RWPE2 (cell line): ENCODE data around the gene CD93.

ENCODE experiments used
- ATAC-seq: fragments of 200-7000 bp; cut with Tn5 transposase; 3 replicates; pipeline ENCODE4 v1.9.1; 2021; ENCODE audit warnings: low read depth
- DNase-seq: peaks from one replicate; pipeline ENCODE4 v3.0.0-alpha.2; 2020; ENCODE audit warnings: low spot score
- H3K27ac ChIP-seq: fragments of 450-650 bp; 2 replicates; pipeline ENCODE4 v1.5.1; 2017; ENCODE audit warnings: mild to moderate bottlenecking; ENCODE audit not compliant: poor library complexity, severe bottlenecking
- H3K27me3 ChIP-seq: fragments of 250-450 bp; sonication (Bioruptor Pico); 2 replicates; pipeline ENCODE4 v1.5.1; 2021; ENCODE audit warnings: mild to moderate bottlenecking, moderate library complexity; ENCODE audit not compliant: insufficient read depth, poor library complexity, severe bottlenecking
- H3K36me3 ChIP-seq: fragments of 250-450 bp; sonication (Bioruptor Pico); 2 replicates; pipeline ENCODE4 v1.5.1; 2020; ENCODE audit warnings: low read depth, mild to moderate bottlenecking, moderate library complexity
- H3K4me1 ChIP-seq: fragments of 250-450 bp; sonication (Bioruptor Pico); 2 replicates; pipeline ENCODE4 v1.5.1; 2021; ENCODE audit warnings: mild to moderate bottlenecking, moderate library complexity; ENCODE audit not compliant: insufficient read depth, poor library complexity, severe bottlenecking
- H3K4me3 ChIP-seq: fragments of 250-450 bp; sonication (Bioruptor Pico); 2 replicates; pipeline ENCODE4 v1.5.1; 2021; ENCODE audit warnings: mild to moderate bottlenecking, moderate library complexity; ENCODE audit not compliant: severe bottlenecking
- H3K9me3 ChIP-seq: fragments of 250-450 bp; sonication (Bioruptor Pico); 2 replicates; pipeline ENCODE4 v1.5.1; 2021; ENCODE audit warnings: mild to moderate bottlenecking, moderate library complexity; ENCODE audit not compliant: severe bottlenecking
- TF ChIP-seq, protein P1 (sequence below): fragments of 450-650 bp; IDR thresholded peaks from one replicate; pipeline ENCODE4 v1.5.1; 2017; ENCODE audit warnings: mild to moderate bottlenecking, moderate library complexity; ENCODE audit not compliant: poor library complexity, severe bottlenecking

The CD93 gene

DNA sequence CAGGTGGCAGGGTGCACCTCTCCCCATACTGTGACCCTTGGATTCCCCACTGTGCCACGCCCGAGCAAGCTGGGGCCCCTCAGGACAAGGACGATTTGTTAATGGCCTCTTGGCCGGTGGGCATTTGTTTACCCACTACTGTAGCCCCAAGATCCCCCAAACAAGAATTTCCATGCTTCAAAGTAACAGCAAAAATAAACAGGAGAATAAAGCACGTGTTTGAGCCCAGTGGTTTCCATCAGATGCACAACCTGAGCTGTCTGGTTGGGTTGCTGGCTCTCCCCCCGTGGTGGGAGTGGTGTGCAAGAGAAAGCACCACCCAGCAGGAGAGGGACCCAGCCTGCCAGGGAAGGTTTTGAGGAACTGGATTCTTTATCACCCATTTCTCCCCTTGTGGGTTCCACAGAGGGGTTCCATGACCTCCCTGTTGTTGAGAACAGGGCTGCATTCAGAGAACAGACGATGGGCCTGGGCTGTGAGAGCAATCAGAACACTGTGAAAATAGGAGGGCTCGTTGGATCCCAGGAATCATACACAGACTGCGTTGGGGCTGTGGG is 4.8 kb downstream of the CD93 start:
- Histone ChIP-seq H3K27me3 (no peaks in the 10 kb centered on the region), H3K36me3 (no peaks in the 10 kb centered on the region), H3K4me1 (peaks cover 12% of the 10 kb centered on the region), H3K9me3 (no peaks in the 10 kb centered on the region), H3K27ac (no peak overlapping the region), H3K4me3 (no peak overlapping the region)
- DNase-seq (no peak), ATAC-seq (no peak)
- TF ChIP-seq, protein P1, sequence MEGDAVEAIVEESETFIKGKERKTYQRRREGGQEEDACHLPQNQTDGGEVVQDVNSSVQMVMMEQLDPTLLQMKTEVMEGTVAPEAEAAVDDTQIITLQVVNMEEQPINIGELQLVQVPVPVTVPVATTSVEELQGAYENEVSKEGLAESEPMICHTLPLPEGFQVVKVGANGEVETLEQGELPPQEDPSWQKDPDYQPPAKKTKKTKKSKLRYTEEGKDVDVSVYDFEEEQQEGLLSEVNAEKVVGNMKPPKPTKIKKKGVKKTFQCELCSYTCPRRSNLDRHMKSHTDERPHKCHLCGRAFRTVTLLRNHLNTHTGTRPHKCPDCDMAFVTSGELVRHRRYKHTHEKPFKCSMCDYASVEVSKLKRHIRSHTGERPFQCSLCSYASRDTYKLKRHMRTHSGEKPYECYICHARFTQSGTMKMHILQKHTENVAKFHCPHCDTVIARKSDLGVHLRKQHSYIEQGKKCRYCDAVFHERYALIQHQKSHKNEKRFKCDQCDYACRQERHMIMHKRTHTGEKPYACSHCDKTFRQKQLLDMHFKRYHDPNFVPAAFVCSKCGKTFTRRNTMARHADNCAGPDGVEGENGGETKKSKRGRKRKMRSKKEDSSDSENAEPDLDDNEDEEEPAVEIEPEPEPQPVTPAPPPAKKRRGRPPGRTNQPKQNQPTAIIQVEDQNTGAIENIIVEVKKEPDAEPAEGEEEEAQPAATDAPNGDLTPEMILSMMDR: no peak

DNA sequence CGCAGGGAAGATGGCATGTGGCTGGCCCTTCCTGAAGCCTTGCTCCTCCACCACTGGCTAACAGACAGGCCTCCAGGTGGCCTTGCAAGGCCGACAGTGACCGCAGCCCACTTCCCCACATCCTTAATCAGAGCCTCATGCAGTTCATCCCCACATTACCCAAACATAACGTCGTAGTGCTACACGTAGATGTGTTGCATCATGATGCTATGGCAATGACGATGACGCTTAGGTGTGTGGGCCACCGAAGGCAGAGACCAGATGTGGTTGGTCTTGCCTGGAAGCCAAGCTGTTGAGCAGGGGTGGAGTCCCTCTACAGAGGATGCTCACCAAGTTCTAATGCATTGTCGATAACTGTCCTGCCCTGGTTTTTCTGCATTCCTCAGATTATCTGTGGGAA is 5.6 kb downstream of the CD93 start:
- no peaks in the 10 kb centered on the region for H3K9me3 ChIP-seq
- ATAC-seq (no peak), DNase-seq (no peak)
- TF ChIP-seq, protein P1: no peak
- no peaks in the 10 kb centered on the region for H3K36me3 ChIP-seq
- H3K4me3 ChIP-seq: no peak overlapping the region
- no peak overlapping the region for H3K27ac ChIP-seq
- peaks cover 12% of the 10 kb centered on the region for H3K4me1 ChIP-seq
- no peaks in the 10 kb centered on the region for H3K27me3 ChIP-seq

DNA sequence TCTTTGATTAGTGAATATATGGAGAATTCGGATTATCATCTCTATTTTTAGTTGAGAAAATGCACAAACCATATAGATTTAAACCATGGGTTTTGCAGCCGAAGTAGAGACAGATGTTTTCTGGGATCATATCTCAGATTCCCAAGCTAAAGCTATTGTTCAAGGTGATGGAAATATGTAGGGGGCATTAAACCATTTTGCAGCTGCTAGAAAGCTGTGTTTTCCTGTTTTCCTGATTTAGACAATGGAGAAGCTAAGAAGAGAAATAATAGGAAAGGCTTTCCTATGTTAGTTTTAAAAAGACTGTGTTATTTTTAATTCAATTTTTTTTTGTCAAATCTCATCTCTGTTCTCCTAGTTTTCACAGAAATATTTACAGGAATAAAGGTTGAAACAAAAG is 6.2 kb downstream of the CD93 start:
- TF ChIP-seq, protein P1: no peak
- H3K36me3 ChIP-seq: no peaks in the 10 kb centered on the region
- no peak overlapping the region for H3K4me3 ChIP-seq
- no peak for ATAC-seq
- H3K27me3 ChIP-seq: no peaks in the 10 kb centered on the region
- H3K27ac ChIP-seq: no peak overlapping the region
- no peak for DNase-seq
- no peaks in the 10 kb centered on the region for H3K9me3 ChIP-seq
- H3K4me1 ChIP-seq: peaks cover 12% of the 10 kb centered on the region

DNA sequence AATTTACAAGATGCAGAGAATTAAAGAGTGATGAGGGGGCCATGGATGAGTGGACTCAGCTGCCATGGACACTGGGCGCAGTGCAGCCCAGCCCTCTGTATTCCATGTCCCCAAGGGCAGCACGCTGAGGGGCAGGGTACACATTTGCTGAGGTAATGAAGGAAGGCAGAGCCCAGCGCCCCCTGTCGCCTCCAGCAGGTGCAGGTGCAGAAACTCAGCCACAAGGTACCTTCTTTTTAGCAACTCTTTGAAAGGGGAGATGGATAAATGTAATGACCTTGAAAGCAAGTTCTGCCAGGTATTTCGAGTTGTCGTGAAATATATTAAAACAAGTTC is 7.1 kb downstream of the CD93 start:
- H3K4me3 ChIP-seq: no peak overlapping the region
- DNase-seq (no peak), ATAC-seq (no peak)
- TF ChIP-seq, protein P1: no peak
- no peaks in the 10 kb centered on the region for H3K36me3 ChIP-seq
- peaks cover 12% of the 10 kb centered on the region for H3K4me1 ChIP-seq
- no peaks in the 10 kb centered on the region for H3K9me3 ChIP-seq
- H3K27me3 ChIP-seq: no peaks in the 10 kb centered on the region
- no peak overlapping the region for H3K27ac ChIP-seq

DNA sequence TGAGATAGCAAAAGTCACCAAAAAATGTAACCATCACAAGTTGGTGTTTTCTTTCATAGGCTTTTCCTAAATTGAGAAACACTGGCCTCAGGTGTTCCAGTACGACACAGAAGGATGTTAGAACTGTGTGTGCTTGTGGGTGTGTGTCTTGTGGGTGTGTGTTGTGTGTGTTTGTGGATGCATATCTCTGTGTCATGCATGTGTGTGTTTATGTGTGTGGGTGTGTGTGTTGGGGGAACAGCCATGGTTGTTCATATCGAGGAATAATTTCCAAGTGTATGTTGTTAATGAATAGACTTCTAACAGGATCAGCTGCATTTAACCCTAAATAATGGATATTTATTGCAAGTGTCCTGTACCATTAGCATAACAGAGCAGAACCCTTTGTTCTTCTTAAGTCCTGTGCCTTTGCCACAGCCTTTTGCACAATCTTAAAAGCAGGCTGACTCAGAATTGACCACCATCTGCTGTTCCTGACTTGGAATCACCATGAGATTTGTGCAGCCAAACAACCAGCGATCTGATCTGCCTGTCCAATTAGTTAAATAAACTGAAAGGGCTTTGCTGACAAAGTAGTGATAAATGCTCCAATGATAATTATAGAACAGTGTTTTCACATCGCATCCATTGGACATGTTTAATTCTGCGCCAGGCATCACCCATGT is 7.6 kb downstream of the CD93 start:
- ATAC-seq: no peak
- H3K27me3 ChIP-seq: no peaks in the 10 kb centered on the region
- H3K27ac ChIP-seq: no peak overlapping the region
- no peak overlapping the region for H3K4me3 ChIP-seq
- H3K36me3 ChIP-seq: no peaks in the 10 kb centered on the region
- TF ChIP-seq, protein P1: no peak
- H3K9me3 ChIP-seq: no peaks in the 10 kb centered on the region
- no peak for DNase-seq
- peaks cover 10% of the 10 kb centered on the region for H3K4me1 ChIP-seq
